ENCODE measurements around the gene NSUN4.
"Not testable (repeated sequence)": the region's sequence is repeated elsewhere in the genome, so short reads cannot be mapped to it uniquely, and the experiment has no call there.

Gene NSUN4

GRCh38 chr1:46325285-46326076 lies 15.1 kb upstream of the NSUN4 start:
- H3K27ac ChIP-seq; H3K4me3 ChIP-seq; DNase-seq (ENCODE audit: low read depth, low spot score): not testable (repeated sequence)

DNA sequence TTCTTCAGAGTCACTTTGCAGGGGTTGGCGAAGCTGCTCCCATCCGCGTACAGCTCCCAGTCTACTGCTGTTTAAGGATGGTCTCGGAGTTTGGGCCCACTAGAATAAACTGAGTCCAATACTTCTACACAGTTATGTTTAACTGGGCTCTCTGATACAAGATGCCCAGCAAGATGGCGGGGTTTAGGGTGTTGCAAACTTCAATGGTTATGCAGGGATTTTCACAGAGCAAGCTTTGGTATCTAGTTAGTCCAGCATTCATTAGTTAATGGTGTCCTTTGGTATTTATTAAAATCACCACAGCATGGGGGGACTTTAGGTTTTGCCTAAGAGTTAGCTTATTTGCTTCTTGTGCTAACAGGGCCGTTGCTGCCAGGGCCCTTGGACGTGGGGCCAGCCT lies 12.4 kb upstream of the NSUN4 start:
- not testable (repeated sequence) for H3K9me3 ChIP-seq (ENCODE audit: low read depth, low read length); DNase-seq (ENCODE audit: low read depth, low spot score); H3K9ac ChIP-seq (ENCODE audit: insufficient read length); H3K27ac ChIP-seq; H3K4me3 ChIP-seq; H3K36me3 ChIP-seq (ENCODE audit: insufficient read depth, low read length)

More at GRCh38 chr1:46325285-46326076, 15.1 kb upstream of the NSUN4 start:
- not testable (repeated sequence) for H3K36me3 ChIP-seq (ENCODE audit: insufficient read depth, low read length); H3K9me3 ChIP-seq (ENCODE audit: low read depth, low read length); H3K9ac ChIP-seq (ENCODE audit: insufficient read length)

DNA sequence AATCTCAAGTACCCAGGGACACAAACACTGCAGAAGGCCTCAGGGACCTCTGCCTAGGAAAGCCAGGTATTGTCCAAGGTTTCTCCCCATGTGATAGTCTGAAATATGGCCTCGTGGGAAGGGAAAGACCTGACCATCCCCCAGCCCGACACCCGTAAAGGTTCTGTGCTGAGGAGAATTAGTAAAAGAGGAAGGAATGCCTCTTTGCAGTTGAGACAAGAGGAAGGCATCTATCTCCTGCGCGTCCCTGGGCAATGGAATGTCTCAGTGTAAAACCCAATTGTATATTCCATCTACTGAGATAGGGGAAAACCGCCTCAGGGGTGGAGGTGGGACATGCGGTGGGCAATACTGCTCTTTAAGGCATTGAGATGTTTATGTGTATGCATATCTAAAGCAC lies 10.8 kb upstream of the NSUN4 start:
- H3K27ac ChIP-seq; H3K9ac ChIP-seq (ENCODE audit: insufficient read length); H3K9me3 ChIP-seq (ENCODE audit: low read depth, low read length); H3K36me3 ChIP-seq (ENCODE audit: insufficient read depth, low read length); DNase-seq (ENCODE audit: low read depth, low spot score); H3K4me3 ChIP-seq: not testable (repeated sequence)

DNA sequence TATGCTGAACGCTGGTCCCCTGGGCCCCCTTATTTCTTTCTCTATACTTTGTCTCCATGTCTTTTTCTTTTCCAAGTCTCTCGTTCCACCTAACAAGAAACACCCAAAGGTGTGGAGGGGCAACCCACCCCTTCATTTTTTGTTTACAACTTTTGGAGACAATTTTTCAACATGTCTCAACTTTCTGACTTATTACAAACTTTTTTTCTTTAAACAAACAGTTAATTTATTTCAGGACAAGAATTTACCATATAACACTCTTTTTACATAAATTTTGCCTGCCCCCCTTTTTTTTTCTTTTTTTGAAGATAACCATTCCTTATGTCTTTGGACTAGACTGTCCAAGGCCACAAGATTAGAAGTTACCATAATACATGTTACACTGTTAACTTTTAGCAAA lies 10.2 kb upstream of the NSUN4 start:
- not testable (repeated sequence) for H3K36me3 ChIP-seq (ENCODE audit: insufficient read depth, low read length); DNase-seq (ENCODE audit: low read depth, low spot score); H3K9me3 ChIP-seq (ENCODE audit: low read depth, low read length); H3K9ac ChIP-seq (ENCODE audit: insufficient read length); H3K4me3 ChIP-seq; H3K27ac ChIP-seq

GRCh38 chr1:46331786-46332540 lies 8.6 kb upstream of the NSUN4 start:
- H3K4me3 ChIP-seq; H3K27ac ChIP-seq; H3K9me3 ChIP-seq (ENCODE audit: low read depth, low read length); H3K36me3 ChIP-seq (ENCODE audit: insufficient read depth, low read length); DNase-seq (ENCODE audit: low read depth, low spot score); H3K9ac ChIP-seq (ENCODE audit: insufficient read length): not testable (repeated sequence)

- no peak overlapping the region for H3K9ac ChIP-seq (ENCODE audit: insufficient read length)
- H3K9me3 ChIP-seq (ENCODE audit: low read depth, low read length) = no peaks in the 10 kb centered on the region
- no peaks in the 10 kb centered on the region for H3K36me3 ChIP-seq (ENCODE audit: insufficient read depth, low read length)
- no peak for TF ChIP-seq POLR2AphosphoS5 (IDR thresholded peaks at IDR 0.05; ENCODE audit: borderline replicate concordance, low read depth, low read length)
- no peak for DNase-seq (ENCODE audit: low read depth, low spot score)
- no peak overlapping the region for H3K27ac ChIP-seq
- H3K4me3 ChIP-seq = no peak overlapping the region
Observed at GRCh38 chr1:46333300-46334029, 7.1 kb upstream of the NSUN4 start.

- H3K9me3 ChIP-seq (ENCODE audit: low read depth, low read length) = no peaks in the 10 kb centered on the region
- no peaks in the 10 kb centered on the region for H3K36me3 ChIP-seq (ENCODE audit: insufficient read depth, low read length)
- no peak overlapping the region for H3K27ac ChIP-seq
- DNase-seq (ENCODE audit: low read depth, low spot score) = no peak
- H3K9ac ChIP-seq (ENCODE audit: insufficient read length) = no peak overlapping the region
- no peak overlapping the region for H3K4me3 ChIP-seq
- TF ChIP-seq EZH2 (IDR thresholded peaks at IDR 0.05) (no peak), FOXP2 (optimal IDR thresholded peaks at IDR 0.05; ENCODE audit: control extremely low read depth, extremely low read length, insufficient read depth) (no peak), POLR2AphosphoS5 (IDR thresholded peaks at IDR 0.05; ENCODE audit: borderline replicate concordance, low read depth, low read length) (no peak)
Observed at GRCh38 chr1:46334030-46334384, 6.6 kb upstream of the NSUN4 start.

DNA sequence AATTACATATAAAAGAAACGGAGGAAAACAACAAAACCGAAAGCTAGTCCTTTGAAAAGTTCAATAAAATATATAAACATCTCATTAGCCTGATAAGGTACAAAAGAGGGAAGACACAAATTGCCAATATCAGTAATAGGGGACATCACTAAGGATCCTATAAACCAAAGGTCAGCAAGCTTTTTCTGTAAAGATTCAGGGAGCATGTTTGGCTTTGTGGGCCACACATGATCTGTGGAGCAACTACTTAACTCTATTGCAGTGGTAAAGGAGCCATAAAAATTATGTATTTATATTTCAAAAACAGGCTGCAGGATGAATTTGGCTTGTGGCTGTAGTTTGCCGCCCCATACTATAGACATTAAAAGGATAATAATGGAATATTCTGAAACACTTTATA lies 5.5 kb upstream of the NSUN4 start:
- Histone ChIP-seq H3K9me3 (ENCODE audit: low read depth, low read length) (no peaks in the 10 kb centered on the region), H3K9ac (ENCODE audit: insufficient read length) (no peak overlapping the region), H3K36me3 (ENCODE audit: insufficient read depth, low read length) (no peaks in the 10 kb centered on the region), H3K4me3 (no peak overlapping the region), H3K27ac (no peak overlapping the region)
- TF ChIP-seq FOXP2 (optimal IDR thresholded peaks at IDR 0.05; ENCODE audit: control extremely low read depth, extremely low read length, insufficient read depth) = no peak
- TF ChIP-seq EZH2 (IDR thresholded peaks at IDR 0.05) = no peak
- no peak for TF ChIP-seq POLR2AphosphoS5 (IDR thresholded peaks at IDR 0.05; ENCODE audit: borderline replicate concordance, low read depth, low read length)
- DNase-seq (ENCODE audit: low read depth, low spot score) = no peak

GRCh38 chr1:46337409-46337808 lies 3.2 kb upstream of the NSUN4 start:
- H3K9ac ChIP-seq (ENCODE audit: insufficient read length); H3K4me3 ChIP-seq; H3K36me3 ChIP-seq (ENCODE audit: insufficient read depth, low read length); DNase-seq (ENCODE audit: low read depth, low spot score); H3K27ac ChIP-seq; H3K9me3 ChIP-seq (ENCODE audit: low read depth, low read length): not testable (repeated sequence)
